Medulla oblongata (tissue), 1 donor: ENCODE results near the gene NPAS3.

Source experiments
- DNase-seq: peaks from one replicate; pipeline ENCODE4 v3.0.0-alpha.2; 2015; ENCODE audit errors: extremely low spot score

The NPAS3 gene

GRCh38 chr14:32938719-32939253 is at the start of gene NPAS3:
NPAS3 (plus strand) TSS chr14:32938879.
- DNase-seq = no peak

DNA sequence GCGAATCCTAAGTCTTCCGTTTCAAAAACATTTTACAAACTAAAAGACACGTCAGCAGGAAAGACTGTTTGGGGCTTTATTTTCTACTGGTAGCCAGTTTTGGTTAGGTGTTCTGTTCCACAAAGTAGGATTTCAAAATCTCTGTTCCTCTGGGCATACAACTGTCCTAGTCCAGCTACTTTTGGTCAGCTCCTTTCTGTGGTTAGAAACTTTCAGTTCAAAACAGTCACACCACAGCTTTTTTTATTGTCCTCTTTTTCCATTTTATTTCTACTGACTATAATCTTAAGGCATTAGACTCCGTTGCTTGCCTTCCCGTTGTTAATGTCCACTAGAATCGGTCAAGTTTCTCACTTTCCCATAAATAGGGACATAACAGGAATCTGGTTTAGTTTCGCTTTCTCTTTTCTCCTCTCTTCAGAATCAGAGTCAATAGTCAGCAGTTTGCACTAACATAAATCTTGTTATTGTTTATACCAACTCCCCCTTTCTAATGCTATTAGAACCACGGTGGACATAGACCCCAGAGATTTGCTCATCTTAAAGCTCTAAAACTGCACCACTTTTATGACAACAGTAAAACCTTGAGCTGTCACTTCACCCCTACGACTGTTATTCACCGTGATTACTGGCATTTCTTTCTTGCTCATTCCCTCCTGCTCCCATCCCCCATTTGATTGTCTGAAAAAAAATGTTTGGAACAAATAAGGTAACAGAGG is 41.5 kb upstream of the NPAS3 start:
- peak; percentile 82 for DNase-seq

DNA sequence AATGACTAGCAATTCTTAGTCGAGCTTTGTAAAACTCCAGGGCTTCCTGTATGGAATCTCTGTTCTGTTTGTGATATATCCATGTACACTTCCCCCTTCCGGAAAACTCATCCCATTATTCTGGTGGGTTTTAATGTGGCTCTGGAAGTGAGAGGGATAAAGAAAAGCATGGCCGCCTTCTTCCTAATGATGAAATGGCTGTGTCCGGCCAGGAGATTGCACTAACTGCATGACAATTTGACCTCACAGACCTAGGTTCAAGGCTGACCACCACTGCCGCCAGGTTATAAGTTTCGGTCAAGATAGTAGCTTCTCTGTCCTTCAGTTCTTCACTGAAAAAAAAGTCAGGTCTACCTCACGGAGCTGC is 41.0 kb upstream of the NPAS3 start:
- no peak for DNase-seq

DNA sequence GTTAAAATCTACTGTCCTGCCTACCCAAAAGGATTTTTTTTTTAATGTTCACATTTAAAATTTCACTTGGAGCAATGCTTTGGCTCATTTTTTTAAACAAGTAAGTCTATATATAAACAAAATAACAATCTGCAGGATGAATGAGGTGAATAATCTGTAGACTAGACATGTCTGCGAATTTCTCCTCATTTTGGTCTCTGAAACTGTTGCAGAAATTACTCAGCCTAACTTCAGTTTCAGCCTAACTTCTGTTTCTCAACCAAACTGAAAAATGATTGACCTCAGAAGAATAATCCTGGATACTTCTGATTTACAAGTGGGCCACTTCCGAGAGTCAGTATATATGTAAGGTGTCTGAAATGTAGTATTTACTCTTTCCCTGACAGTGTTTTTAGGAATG is 39.8 kb upstream of the NPAS3 start:
- no peak for DNase-seq

DNA sequence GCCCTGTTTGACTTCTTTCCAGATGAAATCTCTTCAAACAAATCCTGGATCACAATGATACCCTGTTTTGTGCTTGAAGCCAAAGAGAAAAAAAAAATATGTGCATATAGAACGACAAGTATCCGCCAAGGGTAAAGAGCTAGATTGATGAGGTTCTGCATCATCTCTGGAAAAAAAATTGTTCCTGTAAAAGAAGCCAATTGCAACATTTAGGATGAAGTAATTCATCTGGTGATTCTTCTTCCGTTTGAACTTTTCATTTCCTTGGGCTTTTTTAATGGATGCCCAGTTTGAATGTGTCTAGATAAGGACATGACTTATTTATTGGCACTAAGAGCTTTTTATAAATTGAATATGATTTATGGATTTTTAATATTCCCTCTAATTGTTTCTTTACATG is 38.1 kb upstream of the NPAS3 start:
- no peak for DNase-seq

- DNase-seq = no peak
Observed at GRCh38 chr14:32905013-32905412, 33.7 kb upstream of the NPAS3 start.

GRCh38 chr14:32906672-32907071 is 32.0 kb upstream of the NPAS3 start:
- no peak for DNase-seq

- no peak for DNase-seq
Observed at GRCh38 chr14:32908196-32909084, 30.2 kb upstream of the NPAS3 start.

- peak; percentile 70 for DNase-seq
Observed at GRCh38 chr14:32913725-32914124, 25.0 kb upstream of the NPAS3 start.

GRCh38 chr14:32914391-32914790 is 24.3 kb upstream of the NPAS3 start:
- no peak for DNase-seq

GRCh38 chr14:32920696-32921276 is 17.9 kb upstream of the NPAS3 start:
- DNase-seq = no peak

DNA sequence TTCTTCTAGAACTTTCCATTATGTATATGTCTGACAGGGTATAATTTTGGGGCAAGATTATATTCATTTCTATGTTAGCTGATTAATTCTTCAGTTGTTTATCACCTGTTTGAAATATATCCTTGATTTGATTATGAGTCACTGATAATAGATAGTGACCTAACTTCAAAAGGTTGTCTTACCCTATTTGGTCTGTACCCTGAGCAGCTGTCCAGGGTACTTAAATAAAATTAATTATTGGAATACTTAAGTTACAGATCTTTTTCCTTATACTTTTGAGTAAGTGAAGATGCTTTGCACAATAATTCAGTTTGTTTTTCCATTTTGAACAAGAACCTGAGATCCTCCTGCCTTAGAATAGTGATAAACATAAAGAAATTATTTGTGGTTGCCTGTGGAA is 13.2 kb upstream of the NPAS3 start:
- no peak for DNase-seq

- DNase-seq = peak; percentile 15
Observed at GRCh38 chr14:32932302-32932913, 6.3 kb upstream of the NPAS3 start.

GRCh38 chr14:32932914-32933628 is 5.6 kb upstream of the NPAS3 start:
- DNase-seq = peak; percentile 25

GRCh38 chr14:32933629-32934072 is 5.0 kb upstream of the NPAS3 start:
- peak; percentile 51 for DNase-seq

DNA sequence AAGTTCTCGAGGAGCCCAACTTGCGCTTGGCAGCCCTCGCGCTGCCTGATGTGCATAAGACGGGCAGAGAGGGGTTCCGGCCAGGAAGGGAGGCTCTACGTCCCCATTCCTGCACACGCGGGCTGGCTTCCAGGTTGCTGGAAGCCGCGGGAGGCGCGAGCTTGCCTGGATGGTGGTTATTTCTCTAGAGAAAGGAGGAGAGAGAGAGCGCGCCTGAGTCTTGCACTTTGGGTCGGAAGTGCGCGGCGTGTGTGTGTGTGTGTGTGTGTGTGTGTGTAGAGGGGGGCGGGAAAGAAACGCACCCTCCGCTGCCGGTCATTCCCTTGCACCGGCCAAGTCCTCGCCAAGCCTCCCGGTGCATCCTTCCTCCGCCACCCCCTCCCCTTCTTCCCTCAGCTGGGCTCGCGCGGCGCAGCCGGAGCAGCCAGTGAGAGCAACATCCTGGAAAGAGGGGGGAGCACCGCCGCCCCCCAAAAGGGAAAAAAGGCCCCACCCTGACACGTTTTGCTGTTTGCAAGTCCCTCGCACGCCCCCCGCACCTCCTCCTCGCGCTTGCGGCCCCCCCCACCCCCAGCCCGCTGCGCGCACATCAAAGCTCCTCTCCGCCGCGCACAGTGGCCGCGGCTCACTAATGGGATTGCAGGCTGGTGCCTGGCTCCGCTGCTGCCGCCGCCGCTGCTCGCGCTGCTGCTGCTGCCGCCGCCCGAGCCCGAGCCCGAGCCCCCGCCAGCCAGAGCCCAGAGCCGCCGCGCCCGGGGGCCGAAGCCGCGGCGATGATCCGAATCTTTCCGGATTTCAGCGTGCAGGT is 4.4 kb upstream of the NPAS3 start:
- peak; percentile 71 for DNase-seq

DNA sequence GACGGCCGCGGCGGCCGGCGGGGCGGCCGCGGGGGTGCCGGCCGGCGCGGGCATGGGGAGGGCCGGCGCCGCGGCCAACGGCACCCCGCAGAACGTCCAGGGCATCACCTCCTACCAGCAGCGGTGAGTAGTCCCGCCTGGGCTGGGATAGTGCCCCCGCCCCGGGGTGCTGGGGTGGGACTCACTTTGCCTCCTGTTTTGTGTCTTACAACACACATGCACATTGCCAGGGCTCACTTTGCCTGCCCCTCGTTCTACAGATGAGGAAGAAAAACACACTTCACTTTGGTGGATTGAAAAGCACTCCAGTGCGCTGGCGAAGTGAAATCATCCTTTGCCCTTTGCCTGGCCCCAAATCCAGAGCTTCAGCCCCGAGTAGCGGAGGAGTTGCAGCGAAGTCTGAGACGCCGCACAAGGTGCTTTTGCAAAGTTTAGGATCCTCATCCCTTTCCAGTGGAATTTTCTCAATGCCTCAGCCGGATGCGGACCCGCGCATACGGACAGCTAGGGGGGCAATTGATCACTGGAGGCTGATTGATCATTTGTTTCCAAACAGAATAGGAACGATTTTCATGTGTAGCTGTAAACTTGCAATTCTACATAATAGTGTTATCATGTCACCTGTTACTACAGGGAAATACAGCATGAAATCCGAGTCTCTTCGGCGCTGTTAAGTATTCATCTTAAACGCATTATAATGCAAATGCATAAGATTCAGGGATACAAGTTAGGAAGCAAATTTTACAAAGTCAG is 3.6 kb upstream of the NPAS3 start:
- peak; percentile 39 for DNase-seq

- peak; percentile 83 for DNase-seq
Observed at GRCh38 chr14:32939254-32940065, 781 bp downstream of the NPAS3 start.
